Stimulated activated CD4-positive, alpha-beta T cell treated with anti-CD3 and anti-CD28 coated beads, Interleukin-15, amount 100 ng/mL, for 1 hour (primary cell): ENCODE measurements around the gene OR4F6.
"Not testable (repeated sequence)": the region's sequence is repeated elsewhere in the genome, so short reads cannot be mapped to it uniquely, and the experiment has no call there.

Experiments
- DNase-seq, 2 donors: peaks; one replicate each; pipeline ENCODE4 v3.0.0-alpha.2; 2020; ENCODE audit warnings: low read depth in 1 of 2, low spot score in 1 of 2

Gene OR4F6

GRCh38 chr15:101803209-101803608 lies at the start of gene OR4F6:
TSS of gene OR4F6 (plus strand) at chr15:101803509. CDS start at chr15:101805720, 2,211 bp downstream.
- DNase-seq: no peak

GRCh38 chr15:101764669-101765339 lies 38.5 kb upstream of the OR4F6 start:
- not testable (repeated sequence) for DNase-seq

GRCh38 chr15:101765340-101765671 lies 38.0 kb upstream of the OR4F6 start:
- not testable (repeated sequence) for DNase-seq

DNA sequence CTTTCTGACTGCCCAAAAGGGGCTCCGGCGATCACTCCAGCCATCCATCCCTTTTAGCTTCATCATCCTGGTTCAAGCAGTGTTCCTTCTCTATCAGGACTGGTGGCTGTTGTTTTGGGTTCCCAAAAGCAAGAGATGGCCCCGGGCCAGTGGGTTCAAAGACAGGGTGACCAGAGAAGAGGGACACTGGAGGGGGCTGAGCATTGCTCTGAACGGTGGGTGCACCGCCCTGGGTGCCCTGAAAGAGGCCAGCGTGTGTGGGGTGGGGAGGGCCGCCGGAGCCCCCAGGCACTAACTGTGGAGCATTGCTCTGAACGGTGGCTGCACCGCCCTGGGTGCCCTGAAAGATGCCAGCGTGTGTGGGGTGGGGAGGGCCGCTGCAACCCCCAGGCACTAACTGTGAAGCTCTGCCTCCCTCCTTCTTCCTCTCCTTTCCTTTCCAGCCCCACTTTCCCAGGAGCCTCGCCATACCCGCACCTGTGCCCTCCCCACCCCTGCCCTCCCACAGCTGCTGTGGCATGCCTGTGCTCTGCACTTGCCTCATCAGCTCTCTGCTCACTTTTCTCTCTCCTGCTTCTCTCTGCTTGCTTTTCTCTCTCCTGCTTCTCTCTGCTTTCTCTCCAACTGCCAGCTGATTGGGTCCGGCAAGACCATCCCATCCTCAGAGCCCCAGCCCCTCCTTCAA lies 37.4 kb upstream of the OR4F6 start:
- no peak for DNase-seq

DNA sequence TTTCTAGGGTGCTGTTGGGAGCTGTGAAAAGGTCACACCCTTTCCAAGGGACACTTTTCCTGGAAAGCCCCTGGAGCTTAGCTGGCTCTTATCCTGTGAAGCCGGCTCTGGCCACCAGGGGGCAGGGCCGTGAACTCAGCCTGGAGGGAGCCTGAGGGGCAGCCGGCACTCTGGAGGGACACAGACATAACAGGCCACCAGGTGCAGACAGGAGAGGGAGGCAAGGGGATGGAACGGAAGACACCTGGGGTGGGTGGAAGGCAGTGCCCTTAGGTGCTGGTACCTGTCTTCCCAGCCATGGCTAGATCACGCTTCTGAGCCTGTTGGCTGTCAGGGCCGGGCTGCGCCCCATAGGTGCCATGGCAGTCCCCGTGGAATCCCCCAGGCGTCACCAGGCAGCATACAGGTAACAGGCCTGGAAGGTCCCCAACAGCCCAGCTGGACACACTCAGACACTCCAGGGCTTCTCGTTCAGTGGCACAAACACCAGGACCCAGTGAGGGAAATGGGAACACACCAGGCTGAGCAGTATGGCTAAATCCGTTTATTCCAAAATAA lies 36.1 kb upstream of the OR4F6 start:
- not testable (repeated sequence) for DNase-seq

GRCh38 chr15:101772921-101773320 lies 30.4 kb upstream of the OR4F6 start:
- DNase-seq: no peak

- DNase-seq: no peak
These were observed 29.7 kb upstream of the OR4F6 start for GRCh38 chr15:101773496-101774100.

DNA sequence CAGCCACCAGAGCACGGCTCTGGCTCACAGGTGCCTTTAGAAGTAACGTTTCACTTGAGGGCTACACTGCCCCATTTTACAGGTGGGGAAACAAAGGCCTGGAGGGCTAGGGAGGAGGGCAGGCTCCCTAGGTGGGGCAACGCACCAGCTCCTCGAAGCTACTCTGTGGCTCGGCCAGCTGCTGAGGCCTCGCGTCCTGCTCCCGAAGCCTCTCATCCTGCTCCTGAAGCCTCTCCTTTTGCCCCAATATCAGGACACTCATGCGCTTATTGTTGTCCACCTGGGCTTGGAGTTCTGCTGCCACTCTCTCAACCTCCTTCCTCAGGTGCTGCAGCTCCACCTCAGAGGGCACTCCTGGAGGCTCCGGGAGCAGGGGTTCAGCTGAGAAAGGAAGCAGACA lies 28.2 kb upstream of the OR4F6 start:
- no peak for DNase-seq

DNA sequence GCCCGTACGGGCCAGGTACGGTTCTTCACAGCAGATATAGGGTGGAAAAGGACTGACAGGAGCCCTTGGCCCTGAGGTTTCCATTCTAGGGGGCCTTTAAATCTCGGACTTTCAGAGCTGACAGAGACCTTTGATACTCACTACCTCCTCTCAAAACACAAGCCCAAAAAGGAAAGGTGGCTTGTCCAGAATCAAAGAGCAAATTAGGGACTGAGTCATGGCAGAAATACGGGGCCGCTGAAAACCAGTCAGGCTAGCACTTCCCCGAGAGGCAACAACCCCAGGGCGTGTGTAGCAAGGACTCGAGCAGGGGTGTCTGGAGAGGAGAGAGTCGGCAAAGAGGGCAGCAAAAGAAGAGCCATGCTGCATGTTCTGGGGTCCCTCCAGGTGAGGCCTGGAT lies 24.7 kb upstream of the OR4F6 start:
- DNase-seq: not testable (repeated sequence)

GRCh38 chr15:101780225-101780624 lies 23.1 kb upstream of the OR4F6 start:
- not testable (repeated sequence) for DNase-seq

GRCh38 chr15:101781928-101782327 lies 21.4 kb upstream of the OR4F6 start:
- no peak for DNase-seq

DNA sequence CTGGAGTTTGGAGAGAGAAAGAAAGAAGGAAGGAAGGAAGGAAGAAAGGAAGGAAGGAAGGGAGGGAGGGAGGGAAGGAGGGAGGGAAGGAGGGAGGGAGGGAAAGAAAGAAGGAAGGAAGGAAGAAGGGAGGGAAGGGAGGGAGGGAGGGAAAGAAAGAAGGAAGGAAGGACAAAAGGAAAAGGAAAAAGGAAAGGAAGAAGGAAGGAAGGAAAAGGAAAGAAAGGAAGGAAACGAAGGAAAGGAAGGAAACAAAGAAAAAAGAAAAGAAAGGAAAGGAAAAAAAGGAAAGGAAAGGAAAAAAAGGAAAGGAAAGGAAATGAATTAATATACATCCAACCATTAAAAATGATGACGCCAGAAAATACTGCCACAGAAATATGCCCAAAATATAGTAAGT lies 18.7 kb upstream of the OR4F6 start:
- DNase-seq: no peak

GRCh38 chr15:101786422-101786821 lies 16.9 kb upstream of the OR4F6 start:
- DNase-seq: not testable (repeated sequence)

GRCh38 chr15:101788001-101788400 lies 15.3 kb upstream of the OR4F6 start:
- not testable (repeated sequence) for DNase-seq

- not testable (repeated sequence) for DNase-seq
These were observed 14.6 kb upstream of the OR4F6 start for GRCh38 chr15:101788503-101789269.

- DNase-seq: not testable (repeated sequence)
These were observed 12.6 kb upstream of the OR4F6 start for GRCh38 chr15:101790748-101791147.

DNA sequence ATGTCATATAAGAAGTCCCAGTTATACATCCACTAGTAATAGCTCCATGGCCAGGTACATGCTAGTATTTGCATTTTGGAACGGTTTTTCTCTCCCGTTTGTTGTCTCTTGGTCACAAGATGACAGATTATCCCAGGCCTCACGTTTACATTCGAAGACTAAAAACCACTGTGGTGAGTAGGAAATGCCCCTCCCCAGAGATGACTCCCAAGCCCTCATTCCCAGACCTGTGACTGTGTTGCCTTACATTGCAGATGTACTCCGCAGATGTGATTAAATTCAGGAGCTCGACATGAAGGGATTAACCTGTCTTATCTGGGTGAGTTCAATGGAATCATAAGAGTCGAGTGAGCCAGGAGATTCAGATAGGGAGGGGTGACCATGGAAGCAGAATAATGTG lies 9.3 kb upstream of the OR4F6 start:
- DNase-seq: not testable (repeated sequence)

GRCh38 chr15:101795455-101795854 lies 7.9 kb upstream of the OR4F6 start:
- no peak for DNase-seq

- DNase-seq: no peak
These were observed 3.6 kb upstream of the OR4F6 start for GRCh38 chr15:101799665-101800064.

DNA sequence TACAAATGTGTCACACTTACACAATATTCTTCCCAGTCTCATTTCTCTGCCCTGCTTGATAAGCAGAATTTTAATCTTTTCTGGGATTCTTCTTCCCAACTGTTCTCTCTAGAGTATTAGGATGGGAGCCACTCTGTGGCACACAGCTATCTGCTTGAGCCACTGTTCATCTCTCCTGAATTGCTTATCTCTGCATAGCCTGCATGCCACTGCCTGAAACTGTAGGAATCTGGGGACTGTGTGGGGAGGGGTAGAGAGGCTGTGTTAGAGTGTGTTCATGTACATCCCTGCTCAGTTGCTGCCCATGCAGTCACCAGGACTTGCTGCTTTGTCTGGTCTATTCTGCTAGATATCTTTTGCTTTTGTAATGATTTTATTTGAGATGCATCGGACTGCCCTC lies 2.3 kb upstream of the OR4F6 start:
- DNase-seq: no peak

DNA sequence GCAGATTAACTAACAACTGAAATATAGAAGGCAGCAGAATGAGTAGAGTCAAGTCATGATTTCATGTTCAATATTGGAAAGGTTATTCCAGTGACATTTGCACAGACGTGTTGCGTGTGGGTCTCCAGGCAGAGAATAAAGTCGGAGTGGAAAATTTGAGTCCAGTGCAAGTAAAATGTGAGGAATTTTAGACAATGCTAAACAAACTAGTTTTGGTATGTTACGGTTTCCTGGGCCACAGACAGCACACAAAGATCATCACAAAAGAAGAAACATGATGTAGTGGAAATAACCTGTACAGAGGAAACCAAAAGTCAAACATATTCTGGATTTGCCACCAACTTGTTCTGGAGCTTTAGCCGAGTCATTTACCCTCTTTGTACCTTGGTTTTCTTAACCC lies 367 bp downstream of the OR4F6 start:
- no peak for DNase-seq
